ENCODE measurements around the gene DUSP28. TPM values are rescaled to one million over a fixed set of nuclear protein-coding genes. Genes with fewer than 3 reads are reported as not detected.

DUSP28 gene
- total and polyA plus RNA-seq, 10 of the 15 experiments (the other 5 are each of a cell fraction or from before 2014, with no cell fraction given) = 2.5 to 12.5 (median 6.4) TPM

DNA sequence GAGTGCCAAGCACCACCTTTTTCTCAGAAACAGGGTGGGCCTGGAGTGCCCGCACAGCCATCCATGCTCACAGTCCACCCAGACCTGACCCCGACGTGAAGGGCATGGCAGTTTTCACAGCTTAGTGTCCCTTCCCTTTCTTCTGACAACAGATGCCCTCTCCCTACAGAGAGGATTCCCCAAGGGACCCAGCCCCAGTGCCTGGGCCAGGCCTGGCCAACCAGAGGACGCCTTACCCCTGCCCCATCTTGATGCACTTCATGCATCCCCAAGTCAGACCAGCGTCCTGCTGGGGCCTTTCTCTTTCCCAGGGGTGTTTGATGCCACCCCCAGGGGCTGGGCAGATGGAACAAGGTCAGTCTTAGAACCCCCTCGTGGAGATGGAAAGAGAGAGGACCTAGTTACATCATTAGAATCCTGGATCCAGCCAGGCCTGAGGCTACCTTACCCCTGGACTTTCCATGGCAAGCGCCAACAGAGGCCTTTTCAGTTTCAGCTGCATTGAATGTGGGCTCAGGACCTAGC is 6.1 kb upstream of the DUSP28 start (continued):
- no peak for TF ChIP-seq ZBTB40 (IDR thresholded peaks at IDR 0.05; ENCODE audit: borderline replicate concordance)

- ChIA-PET SMC1A (ENCODE audit: uncharacterized antibody, unreplicated experiment) (interaction anchor here (1.1 kb wide), 1 partner anchor 41 kb away, joined by 4 read pairs; no protein-coding TSS in a partner anchor), POLR2A (no interaction called here), CTCF (interaction anchor here (1.0 to 1.7 kb wide), 2 partner anchors 11 to 41 kb away, joined by 3 to 8 read pairs; no protein-coding TSS in a partner anchor), RAD21 (ENCODE audit: unreplicated experiment) (no interaction called here)
- H3K36me3 ChIP-seq (ENCODE audit: control insufficient read depth in 2 of 2, insufficient read depth in 2 of 2, low read length in 1 of 2) = peaks cover 0 to 15% of the 10 kb centered on the region in 2 experiments; a peak in 1 of 4 replicates
- H3K9me3 ChIP-seq (replicated peaks; ENCODE audit: control insufficient read depth, insufficient read depth, low read length) = no peaks in the 10 kb centered on the region; the same call in 2 of the 3 replicates
- H3K9ac ChIP-seq (ENCODE audit: control insufficient read depth, insufficient read depth, low read length) = no peak overlapping the region
- H3K79me2 ChIP-seq (ENCODE audit: control insufficient read depth, insufficient read depth, low read length) = peaks cover 27% of the 10 kb centered on the region
- no TSS peak for BruUV-seq (replicated peaks)
- H3K4me3 ChIP-seq = no peak overlapping the region
- no peak for ATAC-seq
- peaks cover 39% of the 10 kb centered on the region for H3K4me1 ChIP-seq (ENCODE audit: control insufficient read depth, insufficient read depth, low read length)
- DNase-seq (ENCODE audit: low read depth, low spot score) = no peak
- no peaks in the 10 kb centered on the region for H4K20me1 ChIP-seq (ENCODE audit: control insufficient read depth, insufficient read depth)
- no peak overlapping the region for H3K27ac ChIP-seq (ENCODE audit: control insufficient read depth, insufficient read depth)
- intact Hi-C loops (cut with micrococcal nuclease; ENCODE audit: unreplicated experiment) (no loop called here), in situ Hi-C loops (cut with MboI) (no loop called here)
- H3K4me2 ChIP-seq (ENCODE audit: control insufficient read depth, insufficient read depth) = no peak overlapping the region
- 88% methylated on average over 17 of the region's 17 CpGs for WGBS (ENCODE audit: insufficient coverage, insufficient replicate concordance, low lambda C conversion rate, missing lambda C conversion rate)
- H2AFZ ChIP-seq (ENCODE audit: control insufficient read depth, low read depth, low read length) = no peak overlapping the region
- H3K27me3 ChIP-seq (replicated peaks in 1 of 2; ENCODE audit: control insufficient read depth in 2 of 2, insufficient read depth in 2 of 2, low read length in 1 of 2) = no peaks in the 10 kb centered on the region
- no peak for FAIRE-seq
- TF ChIP-seq IKZF2 (IDR thresholded peaks at IDR 0.05) (no peak), MYC (IDR thresholded peaks at IDR 0.05; ENCODE audit: insufficient read depth, insufficient read length, insufficient replicate concordance, low read length, severe bottlenecking) (no peak), PAX8 (IDR thresholded peaks at IDR 0.05) (no peak), RBBP5 (conservative IDR thresholded peaks at IDR 0.05) (no peak), SPI1 (IDR thresholded peaks at IDR 0.05; ENCODE audit: borderline replicate concordance, insufficient read depth, low read depth, low read length) (no peak), EP300 (IDR thresholded peaks at IDR 0.05; ENCODE audit: borderline replicate concordance in 1 of 2, control insufficient read depth in 1 of 2, low read depth in 2 of 2, low read length in 2 of 2) (no peak), BHLHE40 (IDR thresholded peaks at IDR 0.05; ENCODE audit: borderline replicate concordance in 1 of 2, low read depth in 2 of 2, low read length in 1 of 2) (no peak), RCOR1 (conservative IDR thresholded peaks at IDR 0.05; ENCODE audit: low read depth, low read length) (no peak)
- TF ChIP-seq, protein P1, sequence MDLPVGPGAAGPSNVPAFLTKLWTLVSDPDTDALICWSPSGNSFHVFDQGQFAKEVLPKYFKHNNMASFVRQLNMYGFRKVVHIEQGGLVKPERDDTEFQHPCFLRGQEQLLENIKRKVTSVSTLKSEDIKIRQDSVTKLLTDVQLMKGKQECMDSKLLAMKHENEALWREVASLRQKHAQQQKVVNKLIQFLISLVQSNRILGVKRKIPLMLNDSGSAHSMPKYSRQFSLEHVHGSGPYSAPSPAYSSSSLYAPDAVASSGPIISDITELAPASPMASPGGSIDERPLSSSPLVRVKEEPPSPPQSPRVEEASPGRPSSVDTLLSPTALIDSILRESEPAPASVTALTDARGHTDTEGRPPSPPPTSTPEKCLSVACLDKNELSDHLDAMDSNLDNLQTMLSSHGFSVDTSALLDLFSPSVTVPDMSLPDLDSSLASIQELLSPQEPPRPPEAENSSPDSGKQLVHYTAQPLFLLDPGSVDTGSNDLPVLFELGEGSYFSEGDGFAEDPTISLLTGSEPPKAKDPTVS (IDR thresholded peaks at IDR 0.05; ENCODE audit: low read depth, low read length) = no peak
- TF ChIP-seq, protein P2, sequence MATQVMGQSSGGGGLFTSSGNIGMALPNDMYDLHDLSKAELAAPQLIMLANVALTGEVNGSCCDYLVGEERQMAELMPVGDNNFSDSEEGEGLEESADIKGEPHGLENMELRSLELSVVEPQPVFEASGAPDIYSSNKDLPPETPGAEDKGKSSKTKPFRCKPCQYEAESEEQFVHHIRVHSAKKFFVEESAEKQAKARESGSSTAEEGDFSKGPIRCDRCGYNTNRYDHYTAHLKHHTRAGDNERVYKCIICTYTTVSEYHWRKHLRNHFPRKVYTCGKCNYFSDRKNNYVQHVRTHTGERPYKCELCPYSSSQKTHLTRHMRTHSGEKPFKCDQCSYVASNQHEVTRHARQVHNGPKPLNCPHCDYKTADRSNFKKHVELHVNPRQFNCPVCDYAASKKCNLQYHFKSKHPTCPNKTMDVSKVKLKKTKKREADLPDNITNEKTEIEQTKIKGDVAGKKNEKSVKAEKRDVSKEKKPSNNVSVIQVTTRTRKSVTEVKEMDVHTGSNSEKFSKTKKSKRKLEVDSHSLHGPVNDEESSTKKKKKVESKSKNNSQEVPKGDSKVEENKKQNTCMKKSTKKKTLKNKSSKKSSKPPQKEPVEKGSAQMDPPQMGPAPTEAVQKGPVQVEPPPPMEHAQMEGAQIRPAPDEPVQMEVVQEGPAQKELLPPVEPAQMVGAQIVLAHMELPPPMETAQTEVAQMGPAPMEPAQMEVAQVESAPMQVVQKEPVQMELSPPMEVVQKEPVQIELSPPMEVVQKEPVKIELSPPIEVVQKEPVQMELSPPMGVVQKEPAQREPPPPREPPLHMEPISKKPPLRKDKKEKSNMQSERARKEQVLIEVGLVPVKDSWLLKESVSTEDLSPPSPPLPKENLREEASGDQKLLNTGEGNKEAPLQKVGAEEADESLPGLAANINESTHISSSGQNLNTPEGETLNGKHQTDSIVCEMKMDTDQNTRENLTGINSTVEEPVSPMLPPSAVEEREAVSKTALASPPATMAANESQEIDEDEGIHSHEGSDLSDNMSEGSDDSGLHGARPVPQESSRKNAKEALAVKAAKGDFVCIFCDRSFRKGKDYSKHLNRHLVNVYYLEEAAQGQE (IDR thresholded peaks at IDR 0.05; ENCODE audit: low read depth, low read length) = no peak
Observed at GRCh38 chr2:240554767-240555493, 5.2 kb upstream of the DUSP28 start.
